DMS114 treated with DMSO at 0.1 percent for 48 hours (cell line): ENCODE data around the gene ZNF610.

Experiments
- DNase-seq: peaks from one replicate; lab custom pipeline; 2025; ENCODE audit not compliant: unreplicated experiment; lab: John Stamatoyannopoulos, UW

Gene ZNF610

DNA sequence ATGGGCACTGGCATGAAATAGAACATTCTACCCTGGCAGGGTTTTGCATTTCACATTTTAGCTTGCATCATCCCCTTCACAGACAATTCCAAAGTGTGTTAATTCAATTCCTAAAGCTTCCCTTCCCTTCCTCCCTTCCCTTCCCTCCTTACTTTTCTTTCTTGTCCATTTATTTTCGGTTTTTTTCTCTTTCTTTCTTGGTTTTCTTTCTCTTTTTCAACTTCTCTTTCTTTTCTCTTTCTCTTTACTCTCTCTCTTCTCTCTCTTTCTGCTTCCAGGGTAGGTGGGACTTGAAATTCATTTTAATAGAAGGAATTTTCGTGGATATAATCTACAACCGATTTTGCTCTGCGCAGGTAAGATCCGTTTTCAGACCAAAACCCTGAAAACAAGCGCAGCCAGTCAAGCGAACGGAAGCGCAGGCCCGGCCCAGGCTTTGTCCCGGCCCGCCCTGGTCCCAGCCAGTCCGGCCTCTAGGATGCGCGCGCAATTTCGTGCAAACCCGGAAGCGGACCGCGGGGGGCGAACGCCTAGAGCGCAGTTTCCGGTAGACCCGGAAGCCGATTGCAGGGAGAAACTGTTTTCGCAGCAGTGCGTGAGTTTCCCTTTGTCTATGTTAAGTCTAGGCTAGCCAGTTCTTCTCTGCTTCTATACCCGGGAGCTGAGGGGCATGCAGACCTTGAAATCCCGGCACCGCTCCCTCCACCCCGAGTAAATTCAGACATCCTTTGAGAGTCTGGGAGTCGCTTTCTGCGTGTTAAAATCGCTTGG lies 61.5 kb downstream of the ZNF610 start, which contains the start of gene ZNF528:
TSS of gene ZNF528 (plus strand) at position 540 of the 771 bp plus-strand sequence. CDS start 4,165 bp downstream, outside the sequence.
- peak; percentile 86 for DNase-seq

DNA sequence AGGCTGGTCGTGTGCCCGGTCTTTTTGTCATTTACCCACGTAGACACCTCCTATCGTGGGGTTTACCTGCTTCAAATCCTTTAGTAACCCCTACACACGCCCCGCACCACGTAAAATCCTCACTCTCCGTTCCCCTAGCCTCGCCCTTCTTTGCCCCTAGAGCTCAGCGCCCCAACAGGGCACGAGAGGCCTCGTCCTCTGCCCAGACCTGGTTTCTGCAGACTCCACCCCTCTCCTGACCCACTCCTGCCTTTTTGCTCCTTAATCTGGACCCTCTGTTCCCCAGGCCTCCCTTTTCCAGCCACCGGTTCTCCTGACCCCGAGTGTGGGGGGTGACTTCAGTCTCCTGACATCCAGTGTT lies 62.0 kb downstream of the ZNF610 start:
- DNase-seq = no peak

DNA sequence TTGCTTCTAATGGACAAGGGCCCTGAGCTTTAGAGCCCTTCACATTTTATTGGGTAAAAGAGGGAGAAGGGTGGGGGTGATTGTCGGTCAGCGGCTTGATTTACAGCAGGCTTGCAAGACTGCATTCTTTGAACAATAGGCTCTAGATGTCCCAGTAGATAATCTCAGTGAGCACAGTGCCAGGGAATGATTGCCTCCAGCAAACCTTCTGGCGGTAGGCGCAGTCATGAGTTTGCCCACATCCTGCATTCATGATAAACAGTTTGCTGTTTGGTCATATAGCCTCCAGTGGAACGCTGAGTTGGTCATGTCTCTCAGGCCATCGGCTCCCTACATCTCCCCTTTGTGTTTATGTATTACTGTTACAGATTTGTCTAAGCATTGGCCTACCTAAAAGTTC lies 74.2 kb downstream of the ZNF610 start:
- DNase-seq = no peak

DNA sequence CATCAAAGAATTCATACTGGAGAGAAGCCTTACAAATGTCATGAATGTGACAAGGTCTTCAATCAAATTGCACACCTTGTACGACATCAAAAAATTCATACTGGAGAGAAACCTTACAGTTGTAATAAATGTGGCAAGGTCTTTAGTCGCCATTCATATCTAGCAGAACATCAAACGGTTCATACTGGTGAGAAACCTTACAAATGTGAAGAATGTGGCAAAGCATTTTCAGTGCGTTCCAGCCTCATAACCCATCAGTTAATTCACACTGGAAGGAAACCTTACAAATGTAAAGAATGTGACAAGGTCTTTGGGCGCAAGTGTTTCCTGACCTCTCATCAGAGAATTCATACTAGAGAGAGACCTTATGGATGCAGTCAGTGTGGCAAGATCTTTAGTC lies 79.7 kb downstream of the ZNF610 start:
- no peak for DNase-seq
